ENCODE measurements around the gene ZC3H8. TPM values are rescaled to one million over a fixed set of nuclear protein-coding genes. Genes with fewer than 3 reads are reported as not detected.

The ZC3H8 gene
- total RNA-seq, 2 donors from 2014 or later = 5.2 to 7.2 TPM

DNA sequence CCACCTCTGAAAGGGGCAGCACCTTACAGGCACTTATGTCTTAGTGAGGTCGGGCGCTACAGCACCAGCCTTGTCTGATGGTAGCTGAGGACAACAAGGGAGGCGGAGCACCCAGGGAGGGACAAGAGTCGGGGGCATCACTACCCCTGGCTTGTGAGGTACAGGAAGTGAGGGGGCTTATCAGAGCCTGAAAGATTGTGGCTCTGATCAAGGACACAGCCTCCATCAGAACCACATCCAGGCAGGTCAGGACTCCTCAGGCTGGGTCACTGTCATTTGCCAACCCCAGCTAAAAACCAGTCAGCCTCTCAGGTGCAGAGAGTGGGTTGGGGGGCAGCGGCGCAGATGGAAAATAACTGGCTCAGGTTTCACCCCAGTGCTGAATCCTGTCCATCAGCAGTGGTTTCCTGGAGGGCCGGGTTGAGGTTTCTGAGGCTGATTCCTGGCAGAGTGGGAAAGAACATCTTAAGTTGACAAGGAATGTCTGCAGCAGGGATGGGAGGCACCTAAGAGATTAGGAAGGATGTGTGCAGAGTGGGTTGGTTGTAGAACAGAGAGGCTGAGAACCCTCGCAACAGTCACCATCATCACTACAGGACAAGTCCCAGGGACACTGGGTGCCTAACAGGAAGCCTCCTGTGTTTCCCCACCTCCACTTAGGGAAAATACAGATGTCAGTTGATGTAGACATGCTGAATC lies 71.4 kb downstream of the ZC3H8 start:
- H3K27ac ChIP-seq = no peak overlapping the region
- no peak for DNase-seq (ENCODE audit: low spot score)
- peaks cover 0 to 6% of the 10 kb centered on the region in 2 donors for H3K27me3 ChIP-seq
- no peaks in the 10 kb centered on the region for H3K4me1 ChIP-seq
- TF ChIP-seq, protein P1, sequence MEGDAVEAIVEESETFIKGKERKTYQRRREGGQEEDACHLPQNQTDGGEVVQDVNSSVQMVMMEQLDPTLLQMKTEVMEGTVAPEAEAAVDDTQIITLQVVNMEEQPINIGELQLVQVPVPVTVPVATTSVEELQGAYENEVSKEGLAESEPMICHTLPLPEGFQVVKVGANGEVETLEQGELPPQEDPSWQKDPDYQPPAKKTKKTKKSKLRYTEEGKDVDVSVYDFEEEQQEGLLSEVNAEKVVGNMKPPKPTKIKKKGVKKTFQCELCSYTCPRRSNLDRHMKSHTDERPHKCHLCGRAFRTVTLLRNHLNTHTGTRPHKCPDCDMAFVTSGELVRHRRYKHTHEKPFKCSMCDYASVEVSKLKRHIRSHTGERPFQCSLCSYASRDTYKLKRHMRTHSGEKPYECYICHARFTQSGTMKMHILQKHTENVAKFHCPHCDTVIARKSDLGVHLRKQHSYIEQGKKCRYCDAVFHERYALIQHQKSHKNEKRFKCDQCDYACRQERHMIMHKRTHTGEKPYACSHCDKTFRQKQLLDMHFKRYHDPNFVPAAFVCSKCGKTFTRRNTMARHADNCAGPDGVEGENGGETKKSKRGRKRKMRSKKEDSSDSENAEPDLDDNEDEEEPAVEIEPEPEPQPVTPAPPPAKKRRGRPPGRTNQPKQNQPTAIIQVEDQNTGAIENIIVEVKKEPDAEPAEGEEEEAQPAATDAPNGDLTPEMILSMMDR (IDR thresholded peaks at IDR 0.05) = no peak
- H3K4me3 ChIP-seq = no peak overlapping the region
- H3K9me3 ChIP-seq = no peaks in the 10 kb centered on the region
- no peaks in the 10 kb centered on the region for H3K36me3 ChIP-seq

DNA sequence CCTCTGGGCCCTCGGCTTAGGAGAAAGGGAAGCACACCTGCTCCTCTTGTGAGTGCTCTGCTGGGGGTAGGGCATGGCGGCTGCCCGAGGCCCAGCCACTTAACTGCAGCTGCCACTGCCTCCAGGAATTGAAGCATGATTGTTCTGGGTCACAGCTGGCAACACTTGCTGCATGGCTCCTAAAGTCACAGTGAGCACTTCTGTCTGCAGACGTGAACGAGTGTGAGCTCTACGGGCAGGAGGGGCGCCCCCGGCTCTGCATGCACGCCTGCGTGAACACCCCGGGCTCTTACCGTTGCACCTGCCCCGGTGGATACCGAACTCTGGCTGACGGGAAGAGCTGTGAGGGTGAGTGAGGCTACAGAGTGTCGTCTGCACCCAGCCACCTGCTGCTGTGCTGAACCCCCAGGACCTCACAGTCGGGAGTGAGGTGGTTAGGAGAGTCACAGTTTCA lies 72.2 kb downstream of the ZC3H8 start:
- no peak overlapping the region for H3K27ac ChIP-seq
- TF ChIP-seq, protein P1 (IDR thresholded peaks at IDR 0.05) = no peak
- H3K36me3 ChIP-seq = no peaks in the 10 kb centered on the region
- H3K4me1 ChIP-seq = no peaks in the 10 kb centered on the region
- no peak overlapping the region for H3K4me3 ChIP-seq
- DNase-seq (ENCODE audit: low spot score) = no peak
- H3K27me3 ChIP-seq = peaks cover 0 to 6% of the 10 kb centered on the region in 2 donors
- no peaks in the 10 kb centered on the region for H3K9me3 ChIP-seq

DNA sequence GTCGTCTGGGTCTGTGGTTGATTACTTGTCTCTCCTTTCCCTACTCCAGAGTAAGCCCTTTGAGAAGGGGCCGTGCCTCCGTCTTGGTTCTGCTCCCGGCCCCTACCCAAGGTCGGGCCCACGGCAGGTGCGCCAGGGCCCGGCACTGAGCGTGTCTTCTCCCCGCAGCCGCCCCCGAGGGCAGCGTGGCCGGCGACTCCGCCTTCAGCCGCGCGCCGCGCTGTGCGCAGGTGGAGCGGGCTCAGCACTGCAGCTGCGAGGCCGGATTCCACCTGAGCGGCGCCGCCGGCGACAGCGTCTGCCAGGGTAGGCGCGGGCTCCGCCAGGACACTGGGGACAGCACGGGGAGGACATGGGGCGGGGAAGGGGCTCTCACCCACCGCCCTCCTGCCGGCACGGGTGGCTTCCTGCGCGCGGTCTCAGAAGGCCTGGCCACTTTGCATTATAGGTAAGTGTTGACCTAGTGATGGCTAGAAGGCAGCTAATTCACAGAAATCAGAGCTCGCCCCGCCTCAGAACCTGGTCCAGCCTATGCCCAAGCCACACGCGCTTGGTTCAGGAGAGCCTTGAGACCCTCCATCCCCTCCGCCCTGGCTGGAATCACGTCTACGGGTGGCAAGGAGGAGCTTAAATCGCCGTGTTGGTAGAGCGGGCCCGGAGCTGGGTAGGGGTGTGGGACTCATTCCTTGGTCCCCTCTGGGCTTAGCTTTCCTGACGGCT lies 73.1 kb downstream of the ZC3H8 start:
- H3K4me3 ChIP-seq = no peak overlapping the region
- H3K27me3 ChIP-seq = peaks cover 0 to 6% of the 10 kb centered on the region in 2 donors
- H3K4me1 ChIP-seq = no peaks in the 10 kb centered on the region
- DNase-seq (ENCODE audit: low spot score) = no peak
- TF ChIP-seq, protein P1 (IDR thresholded peaks at IDR 0.05) = no peak
- H3K27ac ChIP-seq = no peak overlapping the region
- no peaks in the 10 kb centered on the region for H3K9me3 ChIP-seq
- H3K36me3 ChIP-seq = no peaks in the 10 kb centered on the region

GRCh38 chr2:112175958-112176573 lies 78.8 kb downstream of the ZC3H8 start:
- DNase-seq (ENCODE audit: low spot score) = no peak
- Histone ChIP-seq H3K4me3 (no peak overlapping the region), H3K27ac (no peak overlapping the region), H3K9me3 (no peaks in the 10 kb centered on the region), H3K36me3 (no peaks in the 10 kb centered on the region), H3K27me3 (no peaks in the 10 kb centered on the region), H3K4me1 (no peaks in the 10 kb centered on the region)
- TF ChIP-seq, protein P1 (IDR thresholded peaks at IDR 0.05) = no peak

DNA sequence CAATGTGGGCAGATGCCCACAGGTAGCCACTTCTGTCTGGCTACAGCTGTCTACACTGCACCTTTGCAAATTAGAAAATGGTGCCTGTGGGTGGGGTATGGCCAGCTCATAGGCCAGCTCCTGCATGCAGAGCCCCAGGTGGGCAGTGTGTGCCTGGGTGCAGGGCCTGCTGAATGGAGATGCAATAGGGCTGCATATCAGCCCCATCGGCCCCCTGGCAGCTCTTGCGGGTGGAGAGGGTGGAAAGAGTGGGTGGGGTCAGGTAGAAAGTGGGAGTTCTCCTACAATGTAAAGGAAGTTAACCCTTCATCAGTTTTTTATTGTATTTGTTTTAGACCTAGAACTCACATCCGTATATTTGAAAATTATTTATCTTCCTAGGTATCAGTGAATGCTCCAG lies 79.5 kb downstream of the ZC3H8 start:
- no peak for DNase-seq (ENCODE audit: low spot score)
- Histone ChIP-seq H3K27me3 (no peaks in the 10 kb centered on the region), H3K36me3 (no peaks in the 10 kb centered on the region), H3K27ac (no peak overlapping the region), H3K4me1 (no peaks in the 10 kb centered on the region), H3K4me3 (no peak overlapping the region), H3K9me3 (no peaks in the 10 kb centered on the region)
- TF ChIP-seq, protein P1 (IDR thresholded peaks at IDR 0.05) = no peak
